Kidney tubule cell (primary cell): ENCODE measurements around the gene PICK1.
"Not testable (repeated sequence)": the region's sequence is repeated elsewhere in the genome, so short reads cannot be mapped to it uniquely, and the experiment has no call there.

Experiments used
- DNase-seq: peaks from one replicate; pipeline ENCODE4 v3.0.0-alpha.2; 2018; ENCODE audit warnings: low spot score

Gene PICK1

DNA sequence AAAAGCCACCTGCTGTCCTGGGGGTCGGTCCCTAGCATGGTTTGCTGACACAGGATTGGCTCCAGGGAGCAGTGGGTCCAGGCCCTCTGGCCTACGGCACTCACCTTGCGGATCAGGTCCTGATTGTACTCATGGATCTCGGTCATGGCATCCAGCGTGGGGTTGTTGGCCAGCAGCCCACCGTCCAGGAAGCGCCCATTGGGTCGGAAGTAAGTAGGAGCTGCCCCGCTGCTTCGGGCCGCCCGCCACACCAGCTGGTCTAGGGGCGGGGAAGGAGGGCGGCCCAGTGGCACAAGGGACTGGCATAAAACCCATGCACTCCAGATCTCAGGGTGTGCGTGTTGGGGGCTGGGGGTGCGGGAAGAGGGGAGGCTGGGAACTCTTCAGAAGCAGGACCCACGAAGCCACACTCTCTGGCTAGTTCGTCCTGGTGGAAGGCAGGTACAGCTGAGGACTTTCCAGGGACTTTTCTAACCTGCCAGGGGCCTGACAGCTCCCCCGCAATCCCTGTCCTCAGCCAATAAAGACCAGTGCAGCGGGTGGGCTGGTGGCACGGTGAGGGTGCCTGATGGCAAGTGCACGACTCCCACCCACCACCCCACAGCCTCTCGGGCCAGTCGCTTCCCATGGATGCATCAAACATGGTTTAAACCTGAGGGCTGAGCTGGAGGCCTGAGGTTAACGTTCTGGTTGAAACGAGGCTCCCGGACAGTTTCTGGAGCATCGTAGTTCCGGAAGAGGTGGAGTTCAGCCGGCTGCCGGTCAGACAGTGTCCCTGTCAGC, 58.4 kb downstream of the PICK1 start:
- DNase-seq, result no peak

DNA sequence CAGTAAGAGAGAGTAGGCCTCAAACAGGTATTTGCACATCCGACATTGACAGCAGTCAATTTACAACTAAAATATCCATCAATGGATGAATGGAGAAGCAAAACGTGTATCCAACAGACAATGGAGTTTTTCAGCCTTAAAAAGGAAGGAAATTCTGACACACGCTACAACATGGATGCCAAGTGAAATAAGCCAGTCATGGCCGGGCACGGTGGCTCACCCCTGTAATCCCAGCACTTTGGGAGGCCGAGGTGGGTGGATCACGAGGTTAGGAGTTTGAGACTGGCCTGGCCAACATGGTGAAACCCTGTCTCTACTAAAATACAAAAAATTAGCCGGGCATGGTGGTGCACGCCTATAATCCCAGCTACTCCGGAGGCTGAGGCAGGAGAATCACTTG, 60.4 kb downstream of the PICK1 start:
- not testable (repeated sequence) for DNase-seq

GRCh38 chr22:38118182-38118581, 61.0 kb downstream of the PICK1 start:
- no peak for DNase-seq

DNA sequence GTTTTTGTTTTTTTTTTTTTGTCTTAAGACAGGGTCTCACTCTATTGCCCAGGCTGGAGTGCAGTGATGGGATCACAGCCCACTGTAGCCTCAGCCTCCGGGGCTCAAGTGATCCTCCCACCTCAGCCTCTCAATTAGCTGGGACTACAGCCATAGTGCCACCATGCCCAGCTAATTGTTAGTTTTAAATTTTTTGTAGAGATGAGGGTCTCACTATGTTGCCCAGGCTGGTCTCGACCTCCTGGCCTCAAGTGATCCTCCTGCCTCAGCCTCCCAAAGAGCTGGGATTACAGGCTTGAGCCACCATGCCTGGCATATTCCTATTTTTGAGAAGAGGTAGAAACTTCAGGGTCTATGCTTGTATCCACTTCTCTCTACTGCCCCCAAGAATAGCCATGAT, 61.5 kb downstream of the PICK1 start:
- not testable (repeated sequence) for DNase-seq

GRCh38 chr22:38120359-38121110, 63.3 kb downstream of the PICK1 start:
- DNase-seq, result no peak

DNA sequence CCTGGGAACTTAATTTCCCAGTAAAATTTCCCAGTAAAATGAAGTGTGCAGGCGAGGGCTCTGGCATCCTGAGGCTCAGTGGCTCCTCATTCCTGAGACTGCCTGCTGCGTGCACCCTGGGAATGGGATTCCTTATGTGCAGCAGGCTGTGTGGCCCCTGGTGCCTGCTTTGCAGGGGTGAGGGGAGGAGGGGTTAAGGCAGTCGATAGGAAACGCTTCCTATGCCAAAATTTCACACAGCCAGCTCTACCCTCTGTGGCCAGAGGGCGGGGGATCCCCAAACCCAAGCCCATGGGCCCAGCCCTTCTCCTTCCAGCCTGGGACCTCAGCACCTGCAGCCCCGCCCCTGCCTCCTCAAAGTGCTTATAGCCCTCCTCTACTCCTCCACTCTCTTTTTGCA, 65.4 kb downstream of the PICK1 start:
- DNase-seq, result no peak

DNA sequence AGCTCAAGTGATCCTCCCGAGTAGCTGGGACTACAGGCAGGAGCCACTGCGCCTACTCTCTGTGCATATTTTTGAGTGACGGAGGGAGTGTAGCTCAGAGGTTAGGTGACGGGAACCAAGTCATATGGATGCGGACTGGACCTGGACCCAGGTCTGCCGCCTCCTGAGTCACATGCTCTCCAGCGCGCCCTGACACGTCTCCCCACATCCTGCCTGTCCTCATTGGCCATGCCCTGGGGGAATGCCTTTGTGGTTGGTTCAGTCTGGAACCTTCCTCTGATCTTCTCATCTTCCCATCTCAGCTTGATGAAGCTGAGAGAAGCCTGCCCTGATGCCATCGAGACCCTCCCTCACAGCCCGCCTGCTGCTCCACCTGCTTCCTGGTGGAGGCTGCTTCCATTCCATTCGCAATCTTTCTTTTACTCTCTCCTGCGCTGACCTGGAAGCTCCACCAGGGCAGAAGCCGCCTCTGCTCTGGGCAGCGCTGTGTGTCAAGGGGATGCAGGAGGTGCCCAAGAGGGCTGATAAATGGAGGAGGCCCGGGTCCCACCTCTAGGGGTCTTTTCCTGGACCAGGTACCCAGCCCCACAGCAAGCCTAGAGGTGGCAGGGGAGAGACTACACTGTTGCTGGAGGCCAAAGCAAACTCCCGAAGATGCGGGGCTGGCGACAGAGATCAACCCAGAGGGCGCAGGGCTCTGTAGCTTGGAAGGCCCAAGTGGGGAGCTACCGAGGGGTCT, 67.2 kb downstream of the PICK1 start:
- no peak for DNase-seq

DNA sequence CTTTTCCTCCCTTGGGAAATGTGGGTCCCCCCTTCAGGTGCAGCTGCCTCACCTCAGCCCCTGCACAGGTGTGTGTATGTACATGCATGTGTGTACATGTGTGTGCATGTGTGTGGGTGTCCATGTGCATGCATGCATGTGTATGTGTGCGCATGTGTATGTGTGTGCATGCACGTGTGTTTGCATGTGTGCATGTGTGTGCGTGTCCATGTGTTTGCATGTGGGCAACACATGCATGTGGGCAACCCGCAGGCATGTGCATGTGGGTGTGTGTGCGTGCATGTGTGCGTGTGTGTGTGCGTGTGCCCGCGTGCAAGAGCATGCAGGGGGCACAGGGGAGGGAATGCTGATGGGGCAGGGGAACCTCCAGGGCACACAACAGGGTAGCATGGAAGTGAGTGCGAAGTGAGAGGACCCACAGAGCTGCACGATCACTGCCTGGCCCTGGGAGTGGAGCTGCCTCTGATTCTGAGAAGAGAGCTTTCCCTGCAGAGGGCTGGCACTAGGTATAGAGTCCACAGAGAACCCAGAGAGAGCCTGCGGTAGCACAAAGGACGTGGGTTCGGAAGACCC, 67.9 kb downstream of the PICK1 start:
- DNase-seq, result no peak
